Activated naive CD8-positive, alpha-beta T cell treated with anti-CD3 and anti-CD28 coated beads, Interleukin-2, amount 50 U/mL, for 16 hours (primary cell): Measurements from ENCODE around the gene GALNT8.
"Not testable (repeated sequence)": the region's sequence is repeated elsewhere in the genome, so short reads cannot be mapped to it uniquely, and the experiment has no call there.

Experiments used
- DNase-seq: peaks from one replicate; pipeline ENCODE4 v3.0.0-alpha.2; 2020; ENCODE audit warnings: low read depth, low spot score

GALNT8 gene

GRCh38 chr12:4719821-4720636 lies at the start of gene GALNT8:
GALNT8 (plus strand) TSS chr12:4720400; CDS start chr12:4720678, 278 bp downstream.
- DNase-seq, result no peak

DNA sequence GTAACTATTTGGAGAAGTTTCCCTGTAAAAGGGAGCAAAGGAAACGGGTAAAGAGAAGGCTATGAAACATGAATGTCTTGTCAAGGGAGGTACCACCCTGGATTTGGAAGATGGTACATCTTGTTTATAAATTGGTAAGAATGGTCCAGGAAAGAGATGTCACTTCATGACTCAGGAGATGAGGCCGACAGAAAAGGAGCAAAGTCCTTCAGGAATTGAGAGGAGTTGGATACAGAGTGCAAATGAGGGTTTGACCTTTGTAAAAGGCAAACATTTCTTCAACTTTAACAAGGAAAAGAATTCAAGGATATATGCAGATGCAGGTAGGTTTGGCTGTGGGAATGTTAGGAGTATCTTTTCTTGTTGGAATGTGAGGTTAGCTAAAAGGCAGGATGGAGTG lies 40.5 kb upstream of the GALNT8 start:
- DNase-seq, result no peak

DNA sequence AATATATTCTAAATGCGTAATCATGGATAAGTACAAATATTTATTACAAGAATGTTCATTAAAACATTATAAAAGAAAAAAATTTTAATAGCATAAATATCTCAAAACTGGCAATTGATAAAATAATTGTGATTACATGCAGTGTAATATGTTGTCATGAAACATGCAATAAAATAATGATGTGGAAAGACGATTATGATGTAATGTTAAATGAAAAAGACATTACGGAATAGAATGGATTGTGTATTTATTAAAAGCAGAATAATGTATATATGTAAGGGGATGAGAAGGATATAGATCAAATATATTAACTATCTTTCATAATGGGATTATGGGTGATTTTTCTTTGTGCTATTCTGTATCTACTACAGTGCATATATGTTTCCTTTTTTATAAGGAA lies 38.5 kb upstream of the GALNT8 start:
- no peak for DNase-seq

GRCh38 chr12:4685317-4685716 lies 34.9 kb upstream of the GALNT8 start:
- no peak for DNase-seq

GRCh38 chr12:4690760-4691159 lies 29.4 kb upstream of the GALNT8 start:
- DNase-seq, result no peak

DNA sequence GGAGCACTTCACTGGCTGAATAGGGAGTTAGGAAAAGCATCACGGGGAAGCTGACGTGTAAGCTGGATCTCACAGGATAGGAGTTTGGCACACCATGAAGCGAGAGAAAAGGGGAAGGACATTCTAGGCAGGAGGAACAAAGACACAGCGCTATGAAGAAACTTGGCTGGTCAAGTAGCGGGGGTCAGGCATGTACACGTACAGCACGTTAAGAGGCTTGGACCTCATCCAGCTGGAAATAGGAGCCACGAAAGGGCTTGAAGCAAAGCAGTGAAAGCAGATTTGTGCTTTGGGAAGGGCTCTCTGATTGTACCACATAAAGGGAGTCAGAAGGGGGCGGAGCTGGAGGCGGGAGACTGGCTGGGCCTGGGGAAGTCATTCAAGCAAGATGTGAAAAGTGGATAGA lies 19.6 kb upstream of the GALNT8 start:
- no peak for DNase-seq

GRCh38 chr12:4701395-4702190 lies 18.6 kb upstream of the GALNT8 start:
- no peak for DNase-seq

GRCh38 chr12:4703676-4704075 lies 16.5 kb upstream of the GALNT8 start:
- no peak for DNase-seq

DNA sequence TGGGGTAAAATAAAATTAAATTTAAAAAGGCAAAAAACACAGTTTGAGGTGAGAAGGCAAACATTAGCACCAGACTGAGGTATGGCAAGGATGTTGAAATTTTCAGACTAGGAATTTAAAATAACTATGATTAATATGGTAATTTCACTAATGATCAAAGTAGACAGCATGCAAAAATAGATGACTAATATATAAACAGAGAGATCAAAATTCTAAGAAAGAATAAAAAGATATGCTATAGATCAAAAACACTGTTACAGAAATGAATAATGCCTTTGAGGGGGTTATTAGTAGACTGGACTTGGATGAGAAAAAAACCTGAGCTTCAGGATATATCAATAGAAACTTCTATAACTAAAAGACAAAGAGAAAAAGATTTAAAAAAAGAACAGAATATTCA lies 14.4 kb upstream of the GALNT8 start:
- no peak for DNase-seq

DNA sequence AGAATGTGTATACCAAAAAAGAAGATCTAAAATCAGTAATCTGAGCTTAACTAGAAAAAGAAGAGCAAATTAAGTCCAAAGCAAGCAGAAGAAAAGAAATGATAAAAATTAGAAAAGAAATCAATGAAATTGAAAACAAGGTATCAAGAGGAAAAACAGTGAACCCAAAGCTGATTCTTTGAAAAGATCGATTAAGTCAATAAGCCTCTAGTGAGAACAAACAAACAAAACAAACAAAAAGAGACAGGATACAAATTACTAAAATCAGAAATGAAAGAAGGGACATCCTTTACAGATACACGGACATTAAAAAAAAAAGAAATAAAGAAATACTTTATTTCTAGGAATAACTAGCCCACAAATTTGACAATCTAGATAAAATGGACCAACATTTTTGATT lies 12.9 kb upstream of the GALNT8 start:
- DNase-seq, result no peak

DNA sequence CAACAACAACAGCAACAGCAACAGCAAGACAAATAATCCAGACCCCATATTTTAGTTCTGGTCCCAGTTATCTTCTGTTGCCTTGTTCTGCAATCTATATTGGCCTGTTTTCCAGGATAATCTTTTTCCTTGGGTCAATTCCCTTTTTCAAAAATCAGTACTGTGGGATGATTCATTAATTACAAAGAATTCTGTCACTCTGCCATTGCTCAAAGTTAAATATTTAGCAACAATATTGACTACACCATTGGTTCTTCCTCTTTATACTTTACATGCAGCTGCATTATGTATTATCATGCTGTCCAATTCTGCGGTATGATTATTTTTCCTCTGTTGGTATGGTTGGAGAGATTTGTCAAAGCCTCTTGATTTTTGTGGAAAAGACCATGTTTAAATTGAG lies 10.1 kb upstream of the GALNT8 start:
- no peak for DNase-seq

- no peak for DNase-seq
Measured at GRCh38 chr12:4714879-4715278, 5.3 kb upstream of the GALNT8 start.

DNA sequence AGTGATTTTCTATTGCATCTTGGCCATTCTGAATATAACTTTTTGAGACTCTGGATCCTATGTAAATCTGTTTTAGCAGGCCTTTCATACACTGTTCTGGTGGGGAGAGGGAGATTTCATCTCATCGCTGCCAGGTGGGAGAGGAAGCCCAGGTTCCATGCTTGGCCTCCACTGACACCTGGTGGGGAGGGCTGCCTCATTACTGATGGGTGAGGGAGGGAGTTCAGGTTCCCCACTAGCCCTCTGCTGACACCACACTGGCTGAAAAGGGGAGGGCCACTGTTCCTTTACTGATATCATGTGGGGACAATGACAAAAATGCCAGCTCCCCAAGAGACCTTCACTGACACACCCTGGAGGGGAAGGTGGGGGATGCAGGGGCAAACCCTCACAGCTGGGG lies 2.4 kb upstream of the GALNT8 start:
- no peak for DNase-seq

- DNase-seq, result no peak
Measured at GRCh38 chr12:4720637-4720995, 416 bp downstream of the GALNT8 start.

DNA sequence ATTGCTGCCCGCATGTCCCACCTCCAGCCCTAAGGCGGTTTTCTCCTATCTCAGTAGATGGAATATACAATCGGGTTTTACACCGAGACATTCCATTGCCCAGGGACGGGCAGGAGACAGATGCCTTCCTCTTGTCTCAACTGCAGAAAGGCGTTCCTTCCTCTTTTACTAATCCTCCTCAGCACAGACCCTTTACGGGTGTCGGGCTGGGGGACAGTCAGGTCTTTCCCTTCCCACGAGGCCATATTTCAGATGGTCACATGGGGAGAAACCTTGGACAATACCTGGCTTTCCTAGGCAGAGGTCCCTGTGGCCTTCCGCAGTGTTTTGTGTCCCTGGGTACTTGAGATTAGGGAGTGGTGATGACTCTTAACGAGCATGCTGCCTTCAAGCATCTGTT lies 1.4 kb downstream of the GALNT8 start:
- DNase-seq, result not testable (repeated sequence)

GRCh38 chr12:4723226-4723625 lies 3.0 kb downstream of the GALNT8 start:
- DNase-seq, result no peak

GRCh38 chr12:4725057-4725456 lies 4.9 kb downstream of the GALNT8 start:
- DNase-seq, result no peak

- no peak for DNase-seq
Measured at GRCh38 chr12:4734625-4735340, 14.6 kb downstream of the GALNT8 start.

- no peak for DNase-seq
Measured at GRCh38 chr12:4736091-4736490, 15.9 kb downstream of the GALNT8 start.

DNA sequence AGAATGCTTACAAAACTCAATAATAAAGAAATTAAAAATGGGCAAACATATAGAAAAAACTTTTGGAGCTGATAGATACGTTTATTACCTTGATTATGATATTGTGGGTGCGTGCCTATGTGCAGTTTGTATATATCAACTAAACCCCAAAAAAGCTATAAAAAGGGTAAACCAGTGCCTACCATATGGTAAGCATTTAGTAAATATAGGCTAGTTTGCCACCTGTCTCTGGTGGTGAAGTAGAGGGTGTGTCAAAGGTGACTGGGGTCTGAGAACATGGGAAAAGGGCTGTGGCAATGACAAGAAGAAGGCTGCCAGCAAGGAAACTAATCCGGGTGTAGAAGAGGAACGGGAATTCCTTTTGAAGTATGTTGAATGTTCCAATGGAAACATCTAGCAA lies 18.3 kb downstream of the GALNT8 start:
- DNase-seq, result no peak

DNA sequence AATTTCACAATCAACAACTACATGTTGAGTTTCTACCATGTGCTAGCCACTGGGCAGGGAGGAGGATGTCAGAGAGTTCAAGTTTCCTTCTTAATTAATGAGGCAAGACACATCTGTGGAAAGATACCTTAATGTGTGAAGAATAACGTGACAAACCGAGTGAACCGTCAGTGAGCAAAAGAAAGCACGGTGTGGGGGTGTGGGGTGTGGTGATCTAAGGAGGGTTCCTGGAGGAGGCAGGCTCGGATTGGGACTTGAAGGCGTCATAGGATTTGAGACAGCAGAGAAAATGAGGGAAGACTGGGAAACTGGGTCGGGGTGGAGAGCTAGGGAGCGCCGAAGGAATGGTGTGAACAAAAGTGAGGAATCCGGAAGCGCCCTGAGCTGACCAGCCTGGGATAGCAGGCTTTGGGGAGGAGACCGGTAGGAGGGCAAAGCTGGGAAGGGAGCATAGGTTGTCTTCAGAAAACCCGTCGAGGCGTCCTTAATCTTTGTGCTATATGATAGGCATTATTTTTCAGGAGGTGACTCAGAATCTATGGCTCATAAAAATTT lies 22.3 kb downstream of the GALNT8 start:
- no peak for DNase-seq

GRCh38 chr12:4743046-4743445 lies 22.8 kb downstream of the GALNT8 start:
- DNase-seq, result no peak
